HG03039 (cell line): Measurements from ENCODE around the gene ATL2.
"Not testable (repeated sequence)": the region's sequence is repeated elsewhere in the genome, so short reads cannot be mapped to it uniquely, and the experiment has no call there.

Experiments
- ATAC-seq: cut with Tn5 transposase; IDR thresholded peaks from one replicate; pipeline ENCODE4 v1.9.1; 2021; ENCODE audit warnings: mild to moderate bottlenecking, moderate library complexity; ENCODE audit not compliant: unreplicated experiment

Gene ATL2

DNA sequence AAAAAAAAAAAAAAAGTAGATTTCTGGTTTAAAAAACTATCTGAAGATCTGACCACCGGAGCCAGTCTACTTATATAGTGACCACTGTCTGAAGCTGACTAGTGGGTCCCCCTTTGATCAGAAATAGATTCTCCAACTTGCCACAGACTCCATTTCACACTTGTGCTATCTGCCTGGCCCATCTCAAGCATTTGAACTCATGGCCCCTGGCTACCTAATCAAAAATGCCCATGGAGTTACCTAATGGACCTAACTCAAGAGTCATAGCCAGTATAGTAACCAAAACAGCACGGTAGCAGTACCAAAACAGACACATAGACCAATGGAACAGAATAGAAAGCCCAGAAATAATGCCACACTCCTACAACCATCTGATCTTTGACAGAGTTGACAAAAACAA, 17.0 kb upstream of the ATL2 start:
- no peak for ATAC-seq

DNA sequence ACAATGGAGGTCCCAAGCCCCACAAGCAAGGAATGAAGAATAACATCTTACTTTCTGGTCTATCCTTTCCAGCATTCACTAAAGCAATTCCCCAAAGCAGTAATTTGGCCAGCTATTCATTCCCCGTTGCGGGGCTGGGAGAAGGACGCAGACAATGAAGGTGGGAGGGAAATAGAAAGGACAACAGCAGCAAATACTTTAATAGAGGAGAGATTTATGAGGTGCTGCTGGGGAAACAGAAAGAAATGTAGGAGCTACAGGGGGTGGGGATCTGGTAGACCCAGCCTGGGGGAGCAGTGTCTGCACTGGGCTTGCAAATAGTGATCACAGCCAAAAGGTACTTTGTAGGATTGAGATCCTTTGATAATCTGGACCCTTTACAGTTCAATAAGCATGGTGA, 13.9 kb upstream of the ATL2 start:
- no peak for ATAC-seq

DNA sequence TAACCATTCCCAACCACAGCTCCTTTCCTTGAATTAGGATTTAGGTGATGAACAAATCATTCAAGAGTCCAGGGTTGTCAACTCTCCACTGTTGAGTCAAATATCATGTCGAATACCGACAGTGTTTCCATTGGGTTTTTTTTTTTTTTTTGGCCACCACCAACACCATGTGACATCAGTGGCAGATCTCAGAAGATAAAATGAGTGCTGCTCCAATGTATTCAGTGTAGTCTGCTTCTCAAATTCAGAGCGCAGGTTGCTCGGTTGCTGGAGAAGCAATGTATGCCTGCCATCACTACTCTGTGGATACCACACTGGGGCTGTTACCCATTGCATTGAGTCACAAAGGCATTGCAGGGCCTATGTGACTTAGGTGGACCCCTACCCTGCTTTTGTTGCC, 10.8 kb upstream of the ATL2 start:
- no peak for ATAC-seq

DNA sequence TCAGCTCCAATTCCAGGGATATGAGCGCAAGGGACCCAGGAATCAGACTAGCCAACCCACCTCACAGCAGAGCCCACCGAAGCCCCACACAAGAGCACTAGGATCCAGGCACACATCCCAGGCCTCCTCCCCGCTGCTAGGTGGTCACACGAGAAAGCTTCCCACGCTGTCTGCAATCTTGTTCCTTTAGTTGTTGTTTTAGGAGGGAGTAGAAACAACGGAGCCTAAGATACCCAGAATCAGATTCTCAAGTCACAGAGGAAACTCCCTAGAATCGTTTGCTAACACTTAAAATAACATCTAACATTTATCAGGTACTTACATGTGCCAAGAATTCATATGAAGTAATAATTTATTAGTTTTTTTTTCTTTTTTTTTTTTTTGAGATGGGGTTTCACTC, 9.7 kb upstream of the ATL2 start:
- no peak for ATAC-seq

DNA sequence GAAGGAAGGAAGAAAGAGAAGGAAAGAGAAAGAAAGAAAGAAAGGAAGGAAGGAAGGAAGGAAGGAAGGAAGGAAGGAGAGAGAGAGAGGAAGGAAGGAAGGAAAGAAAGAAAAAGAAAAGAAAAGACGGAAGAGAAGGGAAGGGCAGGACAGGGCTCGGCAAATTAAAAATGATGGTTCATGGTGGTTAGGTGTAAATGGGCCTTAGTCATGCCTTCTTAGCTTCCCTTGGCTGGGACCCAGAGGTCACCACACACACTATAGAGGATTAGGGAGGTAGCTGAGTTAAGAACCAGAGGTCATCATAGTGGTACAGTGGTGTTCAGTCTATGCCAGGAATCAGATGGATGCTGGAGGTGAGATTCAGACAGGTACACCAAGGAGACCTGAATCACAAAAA, 9.3 kb upstream of the ATL2 start:
- ATAC-seq: no peak

DNA sequence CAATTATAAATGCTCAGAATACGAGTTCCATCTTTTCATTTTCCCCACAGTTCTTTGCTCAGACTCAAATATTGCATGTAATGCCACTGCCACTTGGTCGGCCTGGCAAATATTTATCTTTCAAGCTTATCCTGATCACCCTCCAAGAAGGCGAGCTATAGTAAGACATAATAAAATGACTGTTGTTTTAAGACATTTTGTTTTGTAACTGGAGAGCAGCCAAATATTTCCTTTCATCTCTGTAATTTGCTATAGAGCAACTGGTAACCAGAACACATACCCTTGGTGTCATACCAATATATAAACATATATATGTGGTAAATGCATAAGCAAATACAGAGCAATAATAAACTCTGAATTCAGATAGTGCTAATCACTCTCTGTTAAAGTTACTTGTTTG, 7.3 kb upstream of the ATL2 start:
- no peak for ATAC-seq

DNA sequence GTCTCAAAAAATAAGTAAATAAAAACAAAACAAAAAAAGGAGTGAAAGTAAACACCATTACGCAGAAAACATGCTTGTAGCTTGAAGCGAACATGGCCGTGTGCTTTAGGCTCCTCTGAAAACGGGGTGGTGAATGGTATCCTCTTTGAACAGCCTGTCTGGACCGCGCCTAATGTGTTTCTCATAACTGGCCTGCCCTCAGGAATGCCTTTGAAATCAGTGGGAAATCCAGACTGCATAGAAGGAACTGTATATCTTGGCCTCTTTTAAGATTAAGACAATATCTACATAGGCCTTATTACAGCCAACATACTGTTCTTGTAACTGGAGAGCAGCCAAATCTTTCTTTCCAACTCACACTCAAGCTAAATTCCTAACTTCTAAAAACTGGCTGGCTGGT, 6.7 kb upstream of the ATL2 start:
- ATAC-seq: not testable (repeated sequence)

DNA sequence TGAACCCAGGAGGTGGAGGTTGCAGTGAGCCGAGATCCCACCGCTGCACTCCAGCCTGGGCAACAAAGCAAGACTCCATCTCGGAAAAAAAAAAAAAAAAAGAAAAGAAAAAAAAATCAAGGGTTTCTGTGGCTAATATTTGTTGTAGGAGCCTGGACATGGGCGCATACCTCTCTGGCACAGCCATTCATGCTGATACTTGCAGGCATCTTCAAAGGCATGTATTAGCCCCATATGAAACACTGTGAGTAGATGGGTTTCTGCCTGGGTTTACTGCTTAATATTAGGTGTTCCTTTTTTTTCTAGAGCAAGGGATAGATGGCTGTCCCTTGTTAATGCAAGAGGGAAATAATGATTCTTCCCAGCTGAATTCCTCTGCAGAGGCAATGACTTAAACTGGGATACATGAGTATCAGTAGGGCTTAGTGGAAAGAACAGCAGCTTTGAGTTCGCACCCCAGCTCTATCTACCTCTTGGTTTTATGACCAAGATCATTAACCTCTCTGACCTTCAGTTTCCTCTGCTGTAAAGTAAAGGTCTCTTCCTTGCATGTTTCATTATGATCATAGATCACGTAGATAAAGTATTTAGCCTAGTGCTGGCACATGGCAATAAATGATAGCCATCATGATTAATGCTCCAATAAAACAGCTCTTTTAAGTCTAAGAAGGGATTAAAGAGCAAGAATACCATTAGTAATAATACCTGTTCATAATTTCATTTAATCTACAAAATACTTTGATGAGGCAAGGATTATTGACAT, 4.5 kb upstream of the ATL2 start:
- ATAC-seq: no peak

DNA sequence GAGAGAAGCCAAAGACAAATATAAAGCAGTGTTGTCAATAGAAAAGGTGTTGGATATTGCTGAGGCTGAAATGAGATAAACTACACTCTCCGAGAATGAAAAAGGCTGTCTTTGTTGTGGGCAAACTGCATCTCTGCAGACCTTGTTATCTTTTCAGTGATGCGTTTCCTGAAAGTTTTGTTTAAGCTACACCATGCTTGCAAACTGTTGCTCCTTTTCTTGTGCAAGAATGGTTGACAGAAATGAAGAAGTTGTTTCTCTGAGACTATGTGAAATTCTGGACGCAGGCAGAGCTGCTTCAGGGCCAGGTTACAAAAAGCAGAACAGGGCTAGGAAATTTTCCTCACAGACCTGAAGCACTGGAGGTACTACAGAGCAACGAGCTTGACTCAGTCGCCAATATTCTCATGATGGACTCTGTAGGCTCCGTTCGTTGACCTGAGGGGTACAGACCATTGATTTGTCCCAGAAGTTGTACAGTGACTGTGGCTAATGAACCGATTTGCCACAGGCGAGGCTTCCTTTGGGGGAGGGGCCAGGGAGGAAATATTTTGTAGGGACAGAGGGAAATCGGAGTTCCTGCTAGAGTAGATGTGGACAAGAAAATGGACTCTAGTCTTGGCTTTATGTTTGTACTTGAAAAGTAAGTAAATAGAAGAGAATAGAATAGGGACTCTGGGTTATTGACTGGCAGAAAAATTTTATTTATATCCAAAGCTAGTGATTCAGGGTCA, 3.5 kb upstream of the ATL2 start:
- ATAC-seq: no peak

DNA sequence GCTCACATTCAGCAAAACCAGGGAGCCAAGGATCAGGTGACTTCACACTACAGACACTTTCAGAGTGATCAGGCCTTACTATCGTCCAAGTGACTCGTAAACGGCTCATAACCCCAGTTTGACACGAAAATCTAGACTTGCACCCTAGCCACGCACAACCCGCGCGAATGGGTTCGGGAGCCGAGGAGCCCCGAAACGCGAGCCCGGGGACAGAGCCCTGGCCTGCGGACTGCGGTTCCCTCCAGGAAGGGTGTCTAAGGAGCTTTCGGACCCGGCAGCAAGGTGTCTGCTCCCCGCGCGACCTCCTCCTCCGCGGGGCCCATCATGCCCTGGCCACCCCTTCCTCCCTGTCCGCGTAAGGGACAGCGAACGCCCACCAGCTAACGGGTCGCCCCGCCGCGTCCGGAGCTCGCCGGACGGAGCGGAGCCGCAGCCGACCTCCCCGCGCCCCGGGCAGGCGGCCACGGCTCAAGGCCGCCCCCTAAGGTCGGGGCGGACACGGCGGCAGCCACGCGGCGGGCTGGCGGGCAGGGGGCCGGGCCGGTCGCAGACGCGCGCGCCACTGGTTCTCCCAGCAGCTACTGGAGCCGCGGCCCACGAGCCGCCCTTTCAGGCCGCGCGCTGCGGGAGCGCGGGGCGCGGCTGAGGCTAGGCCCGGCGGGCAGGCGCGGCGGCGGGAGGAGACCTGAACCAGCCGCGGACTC, 575 bp downstream of the ATL2 start:
- ATAC-seq: peak; percentile 75

DNA sequence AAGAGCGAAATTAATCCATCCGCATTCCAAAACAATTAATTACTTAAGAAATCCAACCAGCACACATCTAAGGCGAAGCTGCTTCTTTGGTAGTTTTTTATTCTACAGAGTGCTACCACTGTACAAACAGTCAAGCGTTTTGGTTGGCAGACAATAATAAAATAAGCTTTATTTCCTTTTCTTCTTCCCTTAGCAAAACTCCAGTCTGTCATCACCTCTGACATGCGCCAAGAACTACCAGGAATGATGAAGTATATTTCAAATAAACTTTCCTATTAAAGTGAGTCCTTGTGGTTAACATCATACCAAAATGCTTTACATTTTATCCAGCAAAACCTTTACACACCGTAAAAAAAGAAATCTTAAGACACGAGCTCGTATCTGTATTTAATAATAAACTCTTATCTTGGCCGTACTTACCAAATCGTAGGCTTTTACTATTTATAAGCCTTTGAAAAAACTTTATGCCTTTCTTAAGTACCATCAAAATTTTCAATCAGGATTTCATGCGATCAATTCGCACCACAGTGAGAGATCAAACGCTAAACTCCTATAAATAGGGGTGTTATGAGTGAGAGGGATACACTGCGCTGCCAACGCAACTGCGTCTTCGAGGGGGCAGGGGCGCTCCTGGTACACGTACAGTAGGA, 1.3 kb downstream of the ATL2 start:
- ATAC-seq: no peak

DNA sequence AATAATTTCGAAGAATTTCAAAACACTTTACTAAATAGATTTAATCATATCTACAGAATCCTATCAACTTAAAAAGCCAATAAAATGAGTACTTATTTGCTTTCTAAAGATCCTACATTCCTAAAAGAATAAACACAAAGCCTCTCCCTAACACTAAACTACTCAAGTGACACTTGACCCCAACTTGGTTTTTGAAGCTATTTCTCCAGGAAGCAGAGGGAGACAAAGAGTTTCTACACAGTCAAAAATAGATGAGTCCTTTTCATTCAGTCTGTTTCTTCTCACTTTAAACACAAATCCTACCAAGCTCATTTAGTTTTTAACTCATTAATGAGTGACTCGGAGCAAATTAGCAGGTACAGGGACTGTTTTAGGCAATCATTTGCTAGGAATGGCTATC, 2.1 kb downstream of the ATL2 start:
- ATAC-seq: no peak

DNA sequence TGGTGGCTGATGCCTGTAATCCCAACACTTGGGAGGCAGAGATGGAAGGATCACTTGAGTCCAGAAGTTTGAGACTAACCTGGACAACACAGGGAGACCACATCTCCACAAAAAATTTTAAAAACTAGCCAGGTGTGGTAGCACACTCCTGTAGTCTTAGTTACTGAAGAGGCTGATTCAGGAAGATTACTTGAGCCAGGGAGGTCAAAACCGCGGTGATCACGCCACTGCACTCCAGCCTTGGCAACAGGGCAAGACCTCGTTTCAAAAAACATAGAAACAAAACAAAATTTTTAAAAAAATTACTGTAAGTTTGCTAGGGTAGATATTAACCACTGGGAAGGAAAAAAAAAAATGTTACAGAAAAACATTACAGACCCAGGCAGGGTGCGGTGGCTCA, 5.8 kb downstream of the ATL2 start:
- ATAC-seq: no peak

DNA sequence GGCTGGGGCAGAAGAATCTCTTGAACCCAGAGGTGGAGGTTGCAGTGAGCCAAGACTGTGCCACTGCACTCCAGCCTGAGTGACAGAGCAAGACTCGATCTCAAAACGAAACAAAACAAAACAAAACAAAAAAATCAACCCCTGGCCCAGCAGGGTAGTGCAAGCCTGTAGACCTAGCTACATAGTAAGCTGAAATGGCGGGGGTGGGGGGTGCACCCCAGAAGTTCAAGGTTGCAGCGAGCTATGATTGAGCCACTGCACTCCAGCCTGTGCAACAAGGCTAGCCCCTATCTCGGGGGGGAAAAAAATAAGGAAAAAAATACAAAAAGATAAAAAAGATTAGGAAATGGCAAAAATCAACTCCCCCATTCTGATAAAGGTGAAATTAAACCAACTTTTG, 6.4 kb downstream of the ATL2 start:
- ATAC-seq: no peak

DNA sequence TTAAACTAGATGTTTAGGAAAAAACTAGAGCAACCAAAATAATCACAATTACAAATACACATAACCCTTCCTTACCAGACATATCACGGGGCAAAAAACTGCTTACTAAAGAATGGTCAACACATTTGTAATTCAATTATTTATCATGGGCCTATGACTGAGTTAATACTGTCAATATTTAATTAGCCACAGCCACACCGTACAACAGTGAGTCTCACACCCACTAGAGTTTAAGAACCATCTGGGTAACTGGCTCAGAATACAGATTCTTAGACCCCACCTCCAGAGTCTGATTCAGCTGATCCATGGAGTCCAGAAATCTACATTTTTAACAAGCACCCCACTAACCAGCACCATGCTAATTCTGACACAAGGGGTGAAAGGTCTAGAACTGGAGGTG, 14.8 kb downstream of the ATL2 start:
- no peak for ATAC-seq

DNA sequence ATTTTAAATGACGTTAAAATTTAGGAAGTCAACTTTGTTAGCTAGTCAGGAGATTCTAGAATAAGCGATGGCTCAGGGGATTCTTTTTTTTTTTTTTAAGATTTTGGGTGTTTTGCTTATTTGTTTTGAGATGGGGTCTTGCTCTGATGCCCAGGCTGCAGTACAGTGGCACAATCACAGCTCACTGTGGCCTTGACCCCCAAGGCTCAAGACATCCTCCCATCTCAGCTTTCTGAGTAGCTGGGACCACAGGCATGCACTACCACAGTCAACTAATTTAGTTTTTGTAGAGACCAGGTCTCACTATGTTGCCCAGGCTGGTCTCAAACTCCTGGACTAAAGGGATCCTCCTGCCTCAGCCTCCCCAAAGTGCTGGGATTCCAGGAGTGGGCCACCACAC, 16.9 kb downstream of the ATL2 start:
- ATAC-seq: no peak

DNA sequence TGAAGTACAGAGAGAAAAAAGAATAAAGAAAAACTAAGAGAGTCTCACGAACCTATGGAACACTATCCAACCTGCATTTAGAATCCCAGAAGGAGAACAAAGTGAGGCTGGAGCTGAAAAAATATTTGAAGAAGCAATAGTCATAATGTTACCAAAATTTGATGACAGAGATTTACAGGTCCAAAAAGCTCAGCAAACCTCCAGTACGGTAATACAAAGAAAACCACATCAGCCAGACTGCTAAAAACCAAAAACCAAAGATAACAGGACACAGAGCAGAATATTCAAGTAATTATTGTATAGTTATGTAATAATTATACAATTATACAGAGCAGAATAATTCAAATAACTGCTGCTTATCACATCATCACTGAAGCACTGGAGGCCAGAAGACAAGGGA, 23.7 kb downstream of the ATL2 start:
- no peak for ATAC-seq

DNA sequence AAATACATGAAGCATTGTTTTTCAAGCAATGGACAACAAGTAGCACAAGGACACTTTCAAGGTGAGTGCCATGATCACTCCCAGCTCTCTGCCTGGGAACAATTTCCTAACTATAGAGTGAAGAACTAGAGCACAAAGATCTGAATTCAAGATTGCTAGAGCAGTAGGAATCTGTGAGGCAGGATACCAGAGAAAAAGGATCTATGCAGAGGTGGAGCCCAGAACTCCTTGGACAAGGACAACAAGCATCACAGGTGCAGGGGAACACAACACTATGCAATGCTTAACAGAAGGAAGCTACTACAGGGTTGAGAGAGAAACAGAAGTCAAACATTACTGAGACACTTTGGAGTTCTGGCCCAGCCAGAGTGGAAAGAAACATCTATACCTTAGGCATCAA, 24.7 kb downstream of the ATL2 start:
- no peak for ATAC-seq

DNA sequence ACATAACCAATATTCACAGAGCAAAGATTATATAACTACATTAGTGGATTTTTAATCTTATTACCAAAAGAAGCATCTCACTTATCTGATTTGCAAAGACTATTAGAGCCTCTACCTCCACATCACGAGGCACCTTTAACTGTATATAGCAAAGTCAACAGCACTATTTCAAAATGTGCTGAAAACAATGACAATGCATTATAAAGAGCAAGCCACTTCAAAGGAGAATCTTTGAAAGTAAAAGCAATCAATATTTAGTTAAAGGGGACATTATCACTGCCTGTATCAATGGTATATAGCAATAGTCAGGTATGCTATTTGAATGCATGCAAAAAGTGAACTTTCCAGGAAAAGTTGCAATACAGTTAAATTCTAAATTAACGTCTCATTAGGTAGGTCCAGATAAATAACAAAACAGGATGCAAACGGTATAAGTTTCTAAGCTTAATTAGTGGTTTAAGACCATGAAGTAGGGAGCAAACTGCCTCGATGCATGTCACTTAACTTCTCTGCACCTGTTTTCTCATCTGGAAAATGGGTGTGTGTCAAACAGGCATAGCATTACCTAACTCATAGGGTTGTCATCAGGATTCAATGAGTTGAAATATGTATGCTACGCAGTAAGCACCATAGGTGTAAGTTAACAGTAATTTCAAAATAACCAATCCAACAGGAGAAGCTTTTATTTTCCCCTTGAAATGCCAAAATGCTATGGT, 31.6 kb downstream of the ATL2 start:
- no peak for ATAC-seq

DNA sequence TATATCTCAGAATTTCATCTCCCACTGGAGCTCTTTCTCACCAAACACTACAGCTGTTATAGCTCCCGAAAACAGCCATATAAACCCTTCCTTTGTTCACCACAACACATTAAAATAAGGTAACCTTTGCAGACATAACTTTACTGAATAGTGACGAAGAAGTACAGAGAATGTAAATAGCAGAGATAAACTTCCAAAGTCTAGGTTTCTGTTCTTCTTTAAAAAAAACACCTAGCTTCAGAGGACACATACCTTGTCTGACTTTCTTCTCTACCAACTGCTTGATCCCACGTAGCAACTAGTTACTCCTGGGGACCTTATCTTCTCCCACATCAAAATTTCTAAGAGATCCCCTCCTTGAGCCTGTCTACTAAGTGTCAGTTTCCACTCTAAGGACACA, 32.3 kb downstream of the ATL2 start:
- ATAC-seq: no peak

DNA sequence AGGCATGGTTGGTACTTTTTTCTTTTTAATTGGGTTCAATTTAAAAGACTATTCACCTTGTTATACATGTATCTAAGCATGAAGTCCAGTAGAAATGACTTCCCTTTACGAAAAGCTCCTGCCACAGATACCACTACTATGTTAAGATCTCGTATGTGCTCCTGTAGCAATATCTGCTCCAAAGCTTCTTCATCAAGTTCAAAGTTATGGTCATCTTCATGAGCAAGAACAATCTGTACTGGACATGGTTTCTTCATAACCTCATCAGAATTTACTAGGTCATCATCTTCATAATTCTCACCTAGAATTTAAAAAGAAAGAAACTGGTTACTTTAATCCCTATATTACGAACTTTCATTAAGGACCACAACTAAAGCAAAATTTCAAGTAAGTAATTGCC, 33.9 kb downstream of the ATL2 start:
- no peak for ATAC-seq
